ENCODE data around the gene TIMM21.

- TF ChIP-seq BHLHE40 (IDR thresholded peaks at IDR 0.05; ENCODE audit: borderline replicate concordance): no peak
- TF ChIP-seq FOXM1 (IDR thresholded peaks at IDR 0.05; ENCODE audit: borderline replicate concordance): no peak
- no peak for TF ChIP-seq HDGF (IDR thresholded peaks at IDR 0.05; ENCODE audit: borderline replicate concordance)
- TF ChIP-seq ZNF384 (IDR thresholded peaks at IDR 0.05): no peak
These were observed 34.8 kb downstream of the TIMM21 start for GRCh38 chr18:74183130-74183529.
